Neural cell (in vitro differentiated cells): Measurements from ENCODE around the gene NPAS3. TPM values are rescaled to one million over a fixed set of nuclear protein-coding genes. Genes with fewer than 3 reads are reported as not detected.

Experiments
- H2AFZ ChIP-seq: fragments of 200-600, 300-800 bp; sonication (generic), shearing (Covaris generic); 2 replicates; pipeline ENCODE4 v1.6.0; 2014; ENCODE audit warnings: low read depth, mild to moderate bottlenecking, antibody characterized with exemption, low read length, moderate library complexity
- H3F3A ChIP-seq: fragments of 200-600 bp; shearing (Covaris generic); 2 replicates; pipeline ENCODE4 v1.6.1; 2016; ENCODE audit warnings: mild to moderate bottlenecking, moderate library complexity, mixed read lengths, antibody characterized with exemption, low read length; ENCODE audit not compliant: insufficient read depth, poor library complexity, severe bottlenecking
- H3K27ac ChIP-seq: fragments of 200-600, 300-800 bp; sonication (generic), shearing (Covaris generic); 2 replicates; pipeline ENCODE4 v1.5.1; 2014; ENCODE audit warnings: mild to moderate bottlenecking, low read length, moderate library complexity
- H3K27me3 ChIP-seq: fragments of 300-800, 200-600 bp; sonication (generic), shearing (Covaris generic); 2 replicates; pipeline ENCODE4 v1.6.0; 2014; ENCODE audit warnings: mild to moderate bottlenecking, low read depth, low read length, moderate library complexity; ENCODE audit not compliant: insufficient read depth
- H3K36me3 ChIP-seq: fragments of 300-800, 200-600 bp; sonication (generic), shearing (Covaris generic); 2 replicates; pipeline ENCODE4 v1.5.1; 2014; ENCODE audit warnings: mild to moderate bottlenecking, antibody characterized with exemption, low read length, moderate library complexity; ENCODE audit not compliant: insufficient read depth
- H3K4me2 ChIP-seq: fragments of 300-800, 200-600 bp; sonication (generic), shearing (Covaris generic); 2 replicates; pipeline ENCODE4 v1.6.0; 2014; ENCODE audit warnings: mild to moderate bottlenecking, low read length
- H3K4me3 ChIP-seq: fragments of 300-800, 200-600 bp; sonication (generic), shearing (Covaris generic); 2 replicates; pipeline ENCODE4 v1.5.1; 2014; ENCODE audit warnings: mild to moderate bottlenecking, low read length, moderate library complexity
- H3K79me2 ChIP-seq: fragments of 200-600 bp; shearing (Covaris generic); replicated peaks from 2 replicates; pipeline ENCODE4 v1.6.0; 2014; ENCODE audit warnings: mild to moderate bottlenecking, low read length, moderate library complexity; ENCODE audit not compliant: insufficient read depth
- H3K9ac ChIP-seq: fragments of 300-800, 200-600 bp; sonication (generic), shearing (Covaris generic); 2 replicates; pipeline ENCODE4 v1.6.1; 2016; ENCODE audit warnings: mild to moderate bottlenecking, low read length, mixed read lengths
- H3K9me2 ChIP-seq: fragments of 200-600 bp; shearing (Covaris generic); 2 replicates; pipeline ENCODE4 v1.6.1; 2016; ENCODE audit warnings: mild to moderate bottlenecking, low read length, mixed read lengths; ENCODE audit not compliant: insufficient read depth
- H3K9me3 ChIP-seq: fragments of 200-600, 300-800 bp; sonication (generic), shearing (Covaris generic); 2 replicates; pipeline ENCODE4 v1.6.1; 2016; ENCODE audit warnings: mild to moderate bottlenecking, mixed run types, low read length, moderate library complexity, mixed read lengths
- H4K20me1 ChIP-seq: fragments of 200-600 bp; shearing (Covaris generic); 2 replicates; pipeline ENCODE4 v1.6.1; 2016; ENCODE audit warnings: mild to moderate bottlenecking, mixed run types; ENCODE audit not compliant: insufficient read depth
- CTCF ChIP-seq: fragments of 450-650 bp; IDR thresholded peaks from 2 replicates; pipeline ENCODE4 v1.5.1; 2014; ENCODE audit warnings: antibody characterized with exemption, mild to moderate bottlenecking, moderate library complexity; ENCODE audit not compliant: poor library complexity, severe bottlenecking
- EP300 ChIP-seq: fragments of 450-650 bp; conservative IDR thresholded peaks from 2 replicates; pipeline ENCODE4 v1.6.1; 2014; ENCODE audit warnings: antibody characterized with exemption, mild to moderate bottlenecking, moderate library complexity; ENCODE audit not compliant: poor library complexity, severe bottlenecking
- EZH2 ChIP-seq: fragments of 200-600, 300-800 bp; shearing (Covaris generic), sonication (generic); IDR thresholded peaks from 2 replicates; pipeline ENCODE4 v1.6.1; 2014; ENCODE audit warnings: antibody characterized with exemption, low read length, borderline replicate concordance, mild to moderate bottlenecking; ENCODE audit not compliant: insufficient read depth, poor library complexity, severe bottlenecking
- MXI1 ChIP-seq: fragments of 450-650 bp; conservative IDR thresholded peaks from 2 replicates; pipeline ENCODE4 v1.6.1; 2014; ENCODE audit warnings: antibody characterized with exemption, mild to moderate bottlenecking; ENCODE audit not compliant: poor library complexity, severe bottlenecking
- POLR2AphosphoS5 ChIP-seq: IDR thresholded peaks from 2 replicates; pipeline ENCODE4 v1.6.1; 2012
- RAD21 ChIP-seq: fragments of 450-650 bp; conservative IDR thresholded peaks from 2 replicates; pipeline ENCODE4 v1.6.1; 2014; ENCODE audit warnings: antibody characterized with exemption, mild to moderate bottlenecking, moderate library complexity
- REST ChIP-seq: IDR thresholded peaks from 2 replicates; pipeline ENCODE4 v1.6.1; 2012; ENCODE audit warnings: borderline replicate concordance
- SMC3 ChIP-seq: fragments of 450-650 bp; conservative IDR thresholded peaks from 2 replicates; pipeline ENCODE4 v1.6.1; 2014; ENCODE audit warnings: antibody characterized with exemption, mild to moderate bottlenecking, moderate library complexity; ENCODE audit not compliant: poor library complexity
- polyA plus RNA-seq: library from polyadenylated mRNA; depleted of rRNA; stranded (reverse); fragments of >200 nt; gene quantifications from 2 replicates; pipeline ENCODE4 v1.2.3, GENCODE V29; 2014

Gene NPAS3
- polyA plus RNA-seq, 1 donor from 2014 or later = 1.3 TPM

GRCh38 chr14:33131801-33132200 is 193.1 kb downstream of the NPAS3 start:
- H2AFZ ChIP-seq = no peak overlapping the region
- H3F3A ChIP-seq = no peaks in the 10 kb centered on the region

GRCh38 chr14:33134162-33134561 is 195.5 kb downstream of the NPAS3 start:
- H3F3A ChIP-seq = no peaks in the 10 kb centered on the region
- H3K27me3 ChIP-seq = no peaks in the 10 kb centered on the region
- no peaks in the 10 kb centered on the region for H3K36me3 ChIP-seq
- H3K9me3 ChIP-seq = no peaks in the 10 kb centered on the region
- no peak overlapping the region for H3K27ac ChIP-seq
- H3K4me3 ChIP-seq = no peak overlapping the region
- no peaks in the 10 kb centered on the region for H4K20me1 ChIP-seq
- no peak overlapping the region for H3K9ac ChIP-seq
- TF ChIP-seq EP300 = peak; percentile 13
- TF ChIP-seq REST = no peak
- no peak for TF ChIP-seq CTCF
- peak; percentile 39 for TF ChIP-seq POLR2AphosphoS5
- no peak for TF ChIP-seq MXI1
- no peak for TF ChIP-seq RAD21
- TF ChIP-seq EZH2 = no peak
- H2AFZ ChIP-seq = no peak overlapping the region
- no peaks in the 10 kb centered on the region for H3K79me2 ChIP-seq
- no peaks in the 10 kb centered on the region for H3K9me2 ChIP-seq
- no peak overlapping the region for H3K4me2 ChIP-seq

More at GRCh38 chr14:33131801-33132200, 193.1 kb downstream of the NPAS3 start:
- no peak overlapping the region for H3K27ac ChIP-seq
- no peaks in the 10 kb centered on the region for H3K9me3 ChIP-seq
- no peak overlapping the region for H3K9ac ChIP-seq
- TF ChIP-seq SMC3 (no peak), POLR2AphosphoS5 (no peak), CTCF (no peak), RAD21 (no peak), EP300 (no peak)
- no peaks in the 10 kb centered on the region for H3K27me3 ChIP-seq
- H3K36me3 ChIP-seq = no peaks in the 10 kb centered on the region
- H4K20me1 ChIP-seq = no peaks in the 10 kb centered on the region
- H3K4me3 ChIP-seq = no peak overlapping the region
- no peaks in the 10 kb centered on the region for H3K9me2 ChIP-seq
- no peaks in the 10 kb centered on the region for H3K79me2 ChIP-seq
- H3K4me2 ChIP-seq = no peak overlapping the region
